ENCODE data around the gene FBP1.
"Not testable (repeated sequence)": the region's sequence is repeated elsewhere in the genome, so short reads cannot be mapped to it uniquely, and the experiment has no call there.

Gene FBP1

GRCh38 chr9:94576131-94576530 is 63.2 kb downstream of the FBP1 start:
- DNase-seq (ENCODE audit: low read depth) = no peak

- no peak for DNase-seq (ENCODE audit: low read depth)
These were observed 70.2 kb downstream of the FBP1 start for GRCh38 chr9:94568972-94569712.

- no peak for DNase-seq (ENCODE audit: low read depth)
These were observed 70.9 kb downstream of the FBP1 start for GRCh38 chr9:94568250-94568889.

GRCh38 chr9:94567271-94567670 is 72.0 kb downstream of the FBP1 start:
- DNase-seq (ENCODE audit: low read depth) = no peak

- no peak for DNase-seq (ENCODE audit: low read depth)
These were observed 72.8 kb downstream of the FBP1 start for GRCh38 chr9:94566550-94566949.

- not testable (repeated sequence) for DNase-seq (ENCODE audit: low read depth)
These were observed 75.0 kb downstream of the FBP1 start for GRCh38 chr9:94564279-94564678.

- DNase-seq (ENCODE audit: low read depth) = no peak
These were observed 75.8 kb downstream of the FBP1 start for GRCh38 chr9:94563548-94563947.

- DNase-seq (ENCODE audit: low read depth) = no peak
These were observed 79.1 kb downstream of the FBP1 start for GRCh38 chr9:94560237-94560636.

- no peak for DNase-seq (ENCODE audit: low read depth)
These were observed 81.9 kb downstream of the FBP1 start for GRCh38 chr9:94557376-94557775.

- DNase-seq (ENCODE audit: low read depth) = peak; percentile 31
These were observed 84.6 kb downstream of the FBP1 start, which contains the start of gene PCAT7 for GRCh38 chr9:94554439-94555331. PCAT7 (plus strand) TSS chr9:94555083.

GRCh38 chr9:94554078-94554438 is 85.3 kb downstream of the FBP1 start:
- no peak for DNase-seq (ENCODE audit: low read depth)

All from activated T-cell treated with anti-CD3 and anti-CD28 coated beads for 48 hours (primary cell).